H1 (cell line): Measurements from ENCODE around the gene CRYBG3. TPM values are rescaled to one million over a fixed set of nuclear protein-coding genes. Genes with fewer than 3 reads are reported as not detected.

Experiments used
- CTCF ChIA-PET: fragments of 300-600 bp; sonication (Branson Sonifier 250); formaldehyde crosslinking; loops from one replicate; lab custom pipeline; 2021; ENCODE audit not compliant: partially characterized antibody; lab: Charles Lee
- POLR2A ChIA-PET: fragments of 300-600 bp; sonication (Branson Sonifier 250); formaldehyde crosslinking; loops from one replicate; lab custom pipeline; 2021; ENCODE audit warnings: inconsistent platforms; ENCODE audit not compliant: partially characterized antibody; lab: Charles Lee
- DNase-seq, 2 experiments: peaks; one replicate each; pipeline versions ENCODE4 v3.0.0 to v3.0.0-alpha.2; 2010 to 2022; ENCODE audit warnings: low spot score in 2 of 2, low read depth in 1 of 2, mixed read lengths in 1 of 2
- FAIRE-seq: peaks from 2 replicates; lab custom pipeline; 2011; peaks lifted over from hg19 to GRCh38; lab: Jason Lieb, UNC
- H2AFZ ChIP-seq: 2 replicates; pipeline ENCODE4 v1.8.1; 2012; ENCODE audit warnings: low read length, inconsistent platforms
- H2AK5ac ChIP-seq: 2 replicates; pipeline ENCODE4 v1.6.1; 2013; ENCODE audit warnings: low read depth, low read length
- H2BK120ac ChIP-seq: replicated peaks from 2 replicates; pipeline ENCODE3; 2013; ENCODE audit warnings: low read depth, low read length, inconsistent platforms
- H2BK12ac ChIP-seq: 2 replicates; pipeline ENCODE4 v1.6.1; 2013; ENCODE audit warnings: low read depth, low read length
- H2BK15ac ChIP-seq: 2 replicates; pipeline ENCODE4 v1.6.1; 2013; ENCODE audit warnings: low read length
- H2BK20ac ChIP-seq: 2 replicates; pipeline ENCODE4 v1.6.1; 2013; ENCODE audit warnings: low read length
- H2BK5ac ChIP-seq: 2 replicates; pipeline ENCODE4 v1.6.1; 2013; ENCODE audit warnings: low read depth, low read length
- H3K14ac ChIP-seq: 2 replicates; pipeline ENCODE4 v1.6.1; 2013; ENCODE audit warnings: inconsistent platforms; ENCODE audit not compliant: insufficient read length
- H3K18ac ChIP-seq: 2 replicates; pipeline ENCODE4 v1.6.1; 2013; ENCODE audit warnings: low read length; ENCODE audit errors: extremely low read depth
- H3K23ac ChIP-seq: 2 replicates; pipeline ENCODE4 v1.6.1; 2013; ENCODE audit warnings: inconsistent platforms; ENCODE audit not compliant: insufficient read length
- H3K23me2 ChIP-seq: 2 replicates; pipeline ENCODE4 v1.6.1; 2013; ENCODE audit warnings: low read depth, low read length
- H3K27ac ChIP-seq: 2 replicates; pipeline ENCODE4 v1.6.1; 2011; ENCODE audit warnings: low read depth, low read length, inconsistent platforms
- H3K27me3 ChIP-seq, 4 experiments: replicated peaks in 1 of 4; 1 replicate in 1 of 4; 2 replicates in 3 of 4; pipeline versions ENCODE4 v1.6.1 to v1.8.1; 2011 to 2013; ENCODE audit warnings: low read length in 3 of 4, mild to moderate bottlenecking in 3 of 4, inconsistent platforms in 2 of 4, mixed read lengths in 2 of 4, moderate library complexity in 1 of 4; ENCODE audit not compliant: control insufficient read depth in 3 of 4, insufficient read depth in 3 of 4; ENCODE audit errors: extremely low read depth in 1 of 4
- H3K36me3 ChIP-seq, 4 experiments: 2 replicates each; pipeline versions ENCODE4 v1.6.1 to v1.8.1; 2011 to 2013; ENCODE audit warnings: mild to moderate bottlenecking in 4 of 4, low read length in 3 of 4, moderate library complexity in 2 of 4, control low read depth in 1 of 4, inconsistent platforms in 1 of 4; ENCODE audit not compliant: insufficient read depth in 4 of 4, control insufficient read depth in 2 of 4
- H3K4ac ChIP-seq: replicated peaks from 2 replicates; pipeline ENCODE3; 2013; ENCODE audit warnings: low read length, low read depth, mixed read lengths, inconsistent platforms; ENCODE audit not compliant: insufficient read length
- H3K4me1 ChIP-seq, 4 experiments: replicated peaks in 1 of 4; 1 replicate in 1 of 4; 2 replicates in 3 of 4; pipeline versions ENCODE4 v1.6.1 to v1.8.1; 2011 to 2013; ENCODE audit warnings: low read length in 3 of 4, inconsistent platforms in 2 of 4, mixed read lengths in 1 of 4; ENCODE audit not compliant: insufficient read depth in 4 of 4, control insufficient read depth in 3 of 4
- H3K4me2 ChIP-seq, 2 experiments: 2 replicates each; pipeline versions ENCODE4 v1.6.1 to v1.8.1; 2011 to 2013; ENCODE audit warnings: low read depth in 2 of 2, low read length in 2 of 2, control low read depth in 1 of 2, inconsistent platforms in 1 of 2, mild to moderate bottlenecking in 1 of 2; ENCODE audit not compliant: insufficient read depth in 1 of 2
- H3K4me3 ChIP-seq, 4 experiments: fragments of 200-600, 300-600 bp in 1 of 4; sonication (generic), shearing (Covaris generic), sonication (Bioruptor Twin) in 1 of 4; 2 replicates each; pipeline versions ENCODE4 v1.5.1 to v1.8.1; 2011 to 2016; ENCODE audit warnings: low read length in 4 of 4, low read depth in 3 of 4, control low read depth in 2 of 4, inconsistent platforms in 2 of 4, mild to moderate bottlenecking in 2 of 4, mixed read lengths in 1 of 4, moderate library complexity in 1 of 4; ENCODE audit not compliant: insufficient read depth in 2 of 4; ENCODE audit errors: extremely low read depth in 1 of 4
- H3K56ac ChIP-seq: replicated peaks from 2 replicates; pipeline ENCODE3; 2013; ENCODE audit warnings: low read depth, mild to moderate bottlenecking, mixed read lengths, low read length, inconsistent platforms; ENCODE audit not compliant: insufficient read length
- H3K79me1 ChIP-seq: 2 replicates; pipeline ENCODE4 v1.6.1; 2013; ENCODE audit warnings: low read depth, low read length, control low read depth
- H3K79me2 ChIP-seq, 2 experiments: 2 replicates each; pipeline versions ENCODE4 v1.6.1 to v1.8.1; 2012 to 2013; ENCODE audit warnings: low read length in 2 of 2, mild to moderate bottlenecking in 2 of 2, inconsistent platforms in 1 of 2; ENCODE audit not compliant: insufficient read depth in 2 of 2, control insufficient read depth in 1 of 2
- H3K9ac ChIP-seq, 4 experiments: replicated peaks in 1 of 4; 1 replicate in 1 of 4; 2 replicates in 3 of 4; pipeline versions ENCODE4 v1.6.1 to v1.8.1; 2011 to 2013; ENCODE audit warnings: low read depth in 3 of 4, low read length in 3 of 4, control low read depth in 2 of 4, mild to moderate bottlenecking in 2 of 4, moderate library complexity in 2 of 4, inconsistent platforms in 1 of 4; ENCODE audit errors: extremely low read depth in 1 of 4
- H3K9me3 ChIP-seq, 2 experiments: 2 replicates each; pipeline versions ENCODE4 v1.6.1 to v1.8.1; 2012 to 2013; ENCODE audit warnings: mild to moderate bottlenecking in 2 of 2, moderate library complexity in 2 of 2, control low read depth in 1 of 2, inconsistent platforms in 1 of 2, low read depth in 1 of 2, low read length in 1 of 2, mixed read lengths in 1 of 2; ENCODE audit not compliant: insufficient read depth in 2 of 2
- H4K20me1 ChIP-seq, 2 experiments: replicated peaks in 1 of 2; 2 replicates each; pipeline versions ENCODE3 to v1.8.1; 2011 to 2013; ENCODE audit warnings: inconsistent platforms in 2 of 2, low read length in 2 of 2, mild to moderate bottlenecking in 1 of 2; ENCODE audit not compliant: insufficient read depth in 2 of 2, control insufficient read depth in 1 of 2
- H4K5ac ChIP-seq: 2 replicates; pipeline ENCODE4 v1.6.1; 2013; ENCODE audit warnings: low read length, low read depth, mixed read lengths, inconsistent platforms; ENCODE audit not compliant: insufficient read length
- H4K8ac ChIP-seq: 2 replicates; pipeline ENCODE4 v1.8.0; 2013; ENCODE audit warnings: mild to moderate bottlenecking, moderate library complexity, low read length, inconsistent platforms; ENCODE audit not compliant: insufficient read depth; ENCODE audit errors: extremely low read depth
- H4K91ac ChIP-seq: replicated peaks from 2 replicates; pipeline ENCODE3; 2013; ENCODE audit warnings: low read length, mixed read lengths, inconsistent platforms; ENCODE audit not compliant: insufficient read length
- CHD2 ChIP-seq: IDR thresholded peaks from 2 replicates; pipeline ENCODE4 v1.6.1; 2012; ENCODE audit warnings: low read length, improper control_type of control experiment
- EP300 ChIP-seq, 2 experiments: IDR thresholded peaks; 1 replicate in 1 of 2; 2 replicates in 1 of 2; pipeline ENCODE4 v1.6.1; 2011 to 2012; ENCODE audit warnings: low read depth in 2 of 2, low read length in 2 of 2, mild to moderate bottlenecking in 2 of 2, borderline replicate concordance in 1 of 2, inconsistent platforms in 1 of 2, moderate library complexity in 1 of 2
- HDAC6 ChIP-seq: IDR thresholded peaks from one replicate; pipeline ENCODE4 v1.7.1; 2012; ENCODE audit warnings: low read depth, mild to moderate bottlenecking, inconsistent platforms, low read length, moderate library complexity
- MAFK ChIP-seq: IDR thresholded peaks from 2 replicates; pipeline ENCODE4 v1.6.1; 2012; ENCODE audit warnings: low read depth, mild to moderate bottlenecking, improper control_type of control experiment, low read length
- PHF8 ChIP-seq: fragments of 200-600 bp; sonication (generic); conservative IDR thresholded peaks from 2 replicates; pipeline ENCODE4 v1.7.1; 2012; ENCODE audit warnings: low read depth, mild to moderate bottlenecking, inconsistent platforms, low read length, moderate library complexity
- RXRA ChIP-seq: IDR thresholded peaks from 2 replicates; pipeline ENCODE4 v1.6.1; 2011; ENCODE audit warnings: low read depth, mild to moderate bottlenecking, low read length, moderate library complexity; ENCODE audit not compliant: insufficient read depth
- SIRT6 ChIP-seq: IDR thresholded peaks from one replicate; pipeline ENCODE4 v1.7.1; 2012; ENCODE audit warnings: low read length, inconsistent platforms
- SP1 ChIP-seq: IDR thresholded peaks from 2 replicates; pipeline ENCODE4 v1.6.1; 2011; ENCODE audit warnings: low read depth, low read length
- SP4 ChIP-seq: IDR thresholded peaks from 2 replicates; pipeline ENCODE4 v1.6.1; 2012; ENCODE audit warnings: low read length, inconsistent platforms
- TAF1 ChIP-seq: IDR thresholded peaks from 2 replicates; pipeline ENCODE4 v1.6.1; 2011; ENCODE audit warnings: mild to moderate bottlenecking, low read depth, low read length
- TBP ChIP-seq: IDR thresholded peaks from 2 replicates; pipeline ENCODE4 v1.6.1; 2011; ENCODE audit warnings: low read depth, low read length, improper control_type of control experiment
- polyA plus RNA-seq, 7 experiments: library from polyadenylated mRNA; depleted of rRNA in 3 of 7; stranded (reverse) in 5 of 7; unstranded in 2 of 7; fragments of >200 nt in 5 of 7; fragments of 200-250 nt in 2 of 7; gene quantifications; 1 replicate in 5 of 7; 2 replicates in 1 of 7; 4 replicates in 1 of 7; pipeline versions ENCODE4 v1.2.1 to v1.2.3, GENCODE V29; 2011 to 2013; ENCODE audit warnings: missing spikeins in 2 of 7, mixed read lengths in 2 of 7
- total RNA-seq: library from RNA; stranded (reverse); fragmentation: NEBNext Ultra II Directional; extraction: Animal tissue kit (Norgen Biotek cat#: 25700); gene quantifications from 2 replicates; pipeline ENCODE4 v1.2.1, GENCODE V29; 2021
- TF ChIP-seq, protein P1 (sequence below): IDR thresholded peaks from 2 replicates; pipeline ENCODE4 v1.6.1; 2012; ENCODE audit warnings: inconsistent platforms

Gene CRYBG3
- total and polyA plus RNA-seq, 2 of the 8 experiments (the other 6 are each of a cell fraction or from before 2014, with no cell fraction given): 2.1 to 8.0 TPM

DNA sequence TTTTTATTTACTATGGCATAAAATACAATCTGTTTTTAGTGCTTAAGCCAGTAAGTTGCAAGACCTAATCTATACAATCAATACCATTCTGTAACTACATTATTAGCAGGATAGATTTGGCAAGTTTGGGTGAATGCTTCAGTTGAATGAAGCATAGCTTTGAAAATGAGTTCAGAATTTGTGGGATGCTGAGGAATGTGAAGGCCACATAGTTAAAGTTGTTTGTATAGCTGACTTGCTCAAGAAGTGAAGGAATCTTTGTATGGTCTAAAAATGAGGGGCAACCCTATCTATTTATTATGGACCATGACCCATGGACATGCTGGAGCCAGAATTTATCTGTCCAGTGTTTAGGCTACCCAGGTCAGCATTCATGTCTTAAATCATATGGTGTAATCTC is 58.5 kb downstream of the CRYBG3 start:
- Histone ChIP-seq H2BK20ac (no peak overlapping the region), H3K56ac (no peak overlapping the region), H3K14ac (no peak overlapping the region), H2BK120ac (no peak overlapping the region), H4K5ac (no peak overlapping the region), H4K91ac (no peak overlapping the region), H3K4ac (no peak overlapping the region), H2BK15ac (no peak overlapping the region), H2AFZ (no peak overlapping the region), H3K4me3 (no peak overlapping the region), H3K79me2 (no peaks in the 10 kb centered on the region), H2AK5ac (no peak overlapping the region), H3K23ac (no peak overlapping the region), H3K36me3 (no peaks in the 10 kb centered on the region; a peak in 1 of 8 replicates), H3K27ac (no peak overlapping the region), H2BK5ac (no peak overlapping the region), H4K20me1 (no peaks in the 10 kb centered on the region), H3K4me1 (no peaks in the 10 kb centered on the region), H3K18ac (no peak overlapping the region), H3K9me3 (no peaks in the 10 kb centered on the region), H4K8ac (no peak overlapping the region), H2BK12ac (no peak overlapping the region), H3K23me2 (no peaks in the 10 kb centered on the region; the same call in 1 of the 2 replicates), H3K9ac (no peak overlapping the region), H3K79me1 (no peaks in the 10 kb centered on the region), H3K4me2 (no peak overlapping the region), H3K27me3 (no peaks in the 10 kb centered on the region)
- TF ChIP-seq SP4 (no peak), SIRT6 (no peak), RXRA (no peak), MAFK (no peak), PHF8 (no peak), HDAC6 (no peak), CHD2 (no peak), SP1 (no peak), EP300 (IDR thresholded peaks at IDR 0.05; ENCODE audit: borderline replicate concordance in 1 of 2, low read depth in 2 of 2, low read length in 2 of 2) (no peak), TBP (no peak), TAF1 (no peak)
- TF ChIP-seq, protein P1, sequence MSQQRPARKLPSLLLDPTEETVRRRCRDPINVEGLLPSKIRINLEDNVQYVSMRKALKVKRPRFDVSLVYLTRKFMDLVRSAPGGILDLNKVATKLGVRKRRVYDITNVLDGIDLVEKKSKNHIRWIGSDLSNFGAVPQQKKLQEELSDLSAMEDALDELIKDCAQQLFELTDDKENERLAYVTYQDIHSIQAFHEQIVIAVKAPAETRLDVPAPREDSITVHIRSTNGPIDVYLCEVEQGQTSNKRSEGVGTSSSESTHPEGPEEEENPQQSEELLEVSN: no peak
- ChIA-PET POLR2A (no interaction called here), CTCF (interaction anchor here (1.1 kb wide), 1 partner anchor 143 kb away, joined by 3 read pairs; no protein-coding TSS in a partner anchor)
- FAIRE-seq (no peak), DNase-seq (no peak)
